ENCODE results near the gene PPP1R7.

PPP1R7 gene

GRCh38 chr2:241208058-241208457, 57.8 kb downstream of the PPP1R7 start:
- peak in 28 of 56 donors; percentile 14 to 69 (median 42) for DNase-seq

GRCh38 chr2:241209271-241209670, 59.0 kb downstream of the PPP1R7 start:
- no peak for DNase-seq

GRCh38 chr2:241211276-241211675, 61.0 kb downstream of the PPP1R7 start:
- no peak for DNase-seq

- DNase-seq: peak in 1 of 56 donors; percentile 21
These were observed 62.8 kb downstream of the PPP1R7 start for GRCh38 chr2:241213041-241213440.

GRCh38 chr2:241213567-241213966, 63.3 kb downstream of the PPP1R7 start:
- no peak for DNase-seq

- DNase-seq: no peak
These were observed 63.9 kb downstream of the PPP1R7 start for GRCh38 chr2:241214209-241214608.

- DNase-seq: no peak
These were observed 64.5 kb downstream of the PPP1R7 start for GRCh38 chr2:241214766-241215165.

- no peak for DNase-seq
These were observed 65.2 kb downstream of the PPP1R7 start for GRCh38 chr2:241215421-241215820.

GRCh38 chr2:241216211-241216761, 66.0 kb downstream of the PPP1R7 start:
- DNase-seq: no peak

GRCh38 chr2:241217320-241218031, 67.2 kb downstream of the PPP1R7 start:
- peak in 44 of 56 donors; percentile 12 to 84 (median 58) for DNase-seq

GRCh38 chr2:241218131-241219029, 68.1 kb downstream of the PPP1R7 start:
- DNase-seq: peak in 9 of 56 donors; percentile 17 to 57 (median 27)

GRCh38 chr2:241219030-241219382, 68.7 kb downstream of the PPP1R7 start:
- DNase-seq: no peak

GRCh38 chr2:241219856-241220356, 69.6 kb downstream of the PPP1R7 start:
- DNase-seq: no peak

GRCh38 chr2:241223211-241224017, 73.1 kb downstream of the PPP1R7 start:
- DNase-seq: no peak

- DNase-seq: peak in 53 of 56 donors; percentile 37 to 94 (median 80)
These were observed 74.0 kb downstream of the PPP1R7 start for GRCh38 chr2:241224018-241224850.

GRCh38 chr2:241224851-241225438, 74.7 kb downstream of the PPP1R7 start:
- DNase-seq: no peak

- DNase-seq: no peak
These were observed 75.3 kb downstream of the PPP1R7 start for GRCh38 chr2:241225545-241225944.

GRCh38 chr2:241225983-241226382, 75.7 kb downstream of the PPP1R7 start:
- no peak for DNase-seq

GRCh38 chr2:241226723-241227572, 76.7 kb downstream of the PPP1R7 start:
- DNase-seq: no peak

Data from amygdala (tissue), 56 donors.